HG02623 (cell line): ENCODE measurements around the gene SLCO3A1.
"Not testable (repeated sequence)": the region's sequence is repeated elsewhere in the genome, so short reads cannot be mapped to it uniquely, and the experiment has no call there.

Experiments
- ATAC-seq: cut with Tn5 transposase; IDR thresholded peaks from one replicate; pipeline ENCODE4 v1.9.1; 2021; ENCODE audit warnings: moderate library complexity; ENCODE audit not compliant: unreplicated experiment

SLCO3A1 gene

GRCh38 chr15:92028389-92028724, 174.8 kb downstream of the SLCO3A1 start:
- ATAC-seq = no peak

GRCh38 chr15:92029767-92030166, 176.3 kb downstream of the SLCO3A1 start:
- no peak for ATAC-seq

GRCh38 chr15:92033314-92033713, 179.8 kb downstream of the SLCO3A1 start:
- ATAC-seq = no peak

DNA sequence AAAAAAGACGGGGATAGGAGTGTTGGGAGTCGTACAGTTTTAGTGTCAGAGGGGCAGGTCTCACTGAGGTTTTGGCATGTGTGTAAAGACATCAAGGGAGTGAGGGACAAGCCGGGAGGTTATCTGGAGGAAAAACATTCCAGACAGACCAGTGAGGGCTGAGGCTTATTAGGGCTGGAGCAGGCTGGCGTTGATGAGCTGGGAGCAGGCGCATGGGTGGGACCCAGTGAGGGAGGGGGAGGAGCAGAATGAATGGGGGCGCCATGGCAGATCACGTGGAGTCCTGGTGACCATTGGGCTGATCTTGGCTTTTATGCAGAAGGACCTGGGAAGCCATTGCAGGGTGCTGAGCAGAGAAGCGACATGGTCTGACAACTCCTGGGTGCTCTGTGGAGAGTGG, 180.2 kb downstream of the SLCO3A1 start:
- ATAC-seq = no peak

GRCh38 chr15:92034227-92034626, 180.7 kb downstream of the SLCO3A1 start:
- ATAC-seq = no peak

GRCh38 chr15:92035551-92035950, 182.0 kb downstream of the SLCO3A1 start:
- no peak for ATAC-seq

GRCh38 chr15:92035961-92036360, 182.5 kb downstream of the SLCO3A1 start:
- no peak for ATAC-seq

DNA sequence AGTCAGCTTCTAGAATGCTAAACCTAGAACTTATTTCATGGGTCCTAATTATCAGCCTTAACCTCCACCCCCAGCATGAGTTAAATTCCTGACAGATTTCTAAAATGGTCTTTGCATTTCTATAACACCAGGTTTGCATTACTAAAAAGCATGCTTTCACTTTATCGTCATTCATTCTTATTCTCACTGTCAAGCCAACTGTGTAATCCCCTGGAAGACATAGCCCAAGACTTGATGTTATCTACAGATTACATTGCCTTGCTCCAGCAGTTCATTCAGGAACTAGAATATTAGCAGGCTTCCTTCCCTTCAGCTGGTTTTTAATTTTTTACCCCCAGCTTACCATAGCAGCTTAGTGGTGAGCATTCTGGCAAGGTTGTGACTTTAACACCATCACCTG, 184.0 kb downstream of the SLCO3A1 start:
- no peak for ATAC-seq

GRCh38 chr15:92040350-92040749, 186.8 kb downstream of the SLCO3A1 start:
- ATAC-seq = no peak

DNA sequence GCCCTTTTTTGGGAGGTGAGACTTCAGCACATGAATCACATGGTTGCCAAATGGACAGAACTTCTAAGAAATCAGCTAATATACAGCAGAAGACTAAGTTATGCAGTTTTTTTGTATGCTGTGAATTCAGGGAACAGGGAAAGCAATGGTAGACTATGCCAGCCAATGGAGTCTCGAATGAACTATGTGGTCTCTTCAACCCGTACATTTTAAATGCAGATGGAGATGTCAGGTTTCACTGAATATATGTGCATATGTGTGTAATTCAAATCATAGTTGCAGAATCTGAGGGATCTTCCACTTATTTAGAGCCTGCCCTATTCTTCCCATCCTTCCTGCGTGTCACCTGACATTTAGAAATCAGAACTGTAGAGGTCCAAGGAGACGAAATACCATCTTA, 187.9 kb downstream of the SLCO3A1 start:
- no peak for ATAC-seq

DNA sequence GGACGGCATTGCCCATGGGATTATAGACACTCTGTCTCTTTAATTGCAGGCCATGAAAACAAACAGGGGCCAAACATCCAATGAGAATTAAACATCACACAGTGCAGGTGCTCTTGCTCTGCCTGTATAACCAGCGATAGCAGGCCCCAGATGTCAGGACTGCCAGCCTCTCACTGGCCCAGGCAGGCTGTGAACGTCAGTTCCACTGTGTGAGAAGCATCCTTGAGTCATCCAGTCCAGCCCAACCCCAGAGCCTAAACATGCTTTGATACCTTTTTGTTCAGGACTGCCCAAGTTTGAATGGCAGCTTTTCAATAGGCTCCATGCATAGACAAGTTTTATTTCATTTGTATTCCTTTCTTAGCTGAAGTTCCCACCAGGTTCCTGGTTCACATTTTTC, 189.8 kb downstream of the SLCO3A1 start:
- ATAC-seq = no peak

GRCh38 chr15:92044203-92044909, 190.8 kb downstream of the SLCO3A1 start:
- ATAC-seq = no peak

- ATAC-seq = no peak
Observed at GRCh38 chr15:92047900-92048299, 194.4 kb downstream of the SLCO3A1 start.

DNA sequence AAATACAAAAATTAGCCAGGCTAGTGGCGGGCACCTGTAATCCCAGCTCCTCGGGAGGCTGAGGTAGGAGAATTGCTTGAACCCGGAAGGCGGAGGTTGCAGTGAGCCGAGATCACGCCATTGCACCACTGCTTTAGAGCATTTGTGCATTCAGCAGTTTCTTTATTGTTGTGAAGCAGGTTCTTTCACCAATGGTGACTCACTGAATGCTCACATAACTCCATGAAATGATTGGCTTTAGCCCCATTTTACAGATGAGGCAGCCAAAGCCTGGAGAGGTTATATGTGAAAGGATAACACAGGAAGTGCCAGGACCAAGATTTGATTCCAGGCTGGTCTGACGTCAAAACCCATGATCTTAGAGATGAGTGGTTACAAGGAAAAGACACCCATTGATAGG, 195.2 kb downstream of the SLCO3A1 start:
- ATAC-seq = no peak

GRCh38 chr15:92049290-92049989, 195.9 kb downstream of the SLCO3A1 start:
- ATAC-seq = no peak

DNA sequence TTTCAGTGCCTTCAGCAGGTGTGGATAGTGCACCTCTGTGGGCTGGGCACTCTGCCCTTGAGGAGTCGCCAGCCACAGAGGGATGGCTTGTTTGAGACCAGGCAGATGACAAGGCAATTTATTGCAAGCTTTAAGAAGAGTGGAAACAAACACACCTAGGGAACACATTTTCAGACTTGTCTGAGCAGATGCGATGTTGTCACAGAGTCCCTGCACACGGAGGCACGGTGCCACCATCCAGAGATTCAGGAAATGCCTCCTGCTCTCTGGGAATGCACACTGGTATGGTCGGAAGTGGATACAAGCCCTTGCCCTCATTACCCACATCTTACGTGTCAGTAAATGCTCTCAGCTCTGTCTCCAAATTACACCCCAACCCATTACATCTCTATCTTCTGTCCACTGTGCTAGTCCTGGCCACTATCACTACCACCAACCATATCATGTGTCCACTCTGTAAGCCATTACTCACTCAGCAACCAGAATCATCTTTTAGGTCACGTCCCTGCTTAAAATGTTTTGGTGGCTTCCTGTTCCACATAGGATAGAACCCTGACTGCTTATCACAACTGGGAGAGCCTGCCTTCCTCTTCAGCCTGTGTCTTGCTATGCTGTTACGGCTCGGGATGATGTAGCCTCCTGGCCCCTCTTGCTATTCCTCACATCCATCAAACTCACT, 196.9 kb downstream of the SLCO3A1 start:
- no peak for ATAC-seq

DNA sequence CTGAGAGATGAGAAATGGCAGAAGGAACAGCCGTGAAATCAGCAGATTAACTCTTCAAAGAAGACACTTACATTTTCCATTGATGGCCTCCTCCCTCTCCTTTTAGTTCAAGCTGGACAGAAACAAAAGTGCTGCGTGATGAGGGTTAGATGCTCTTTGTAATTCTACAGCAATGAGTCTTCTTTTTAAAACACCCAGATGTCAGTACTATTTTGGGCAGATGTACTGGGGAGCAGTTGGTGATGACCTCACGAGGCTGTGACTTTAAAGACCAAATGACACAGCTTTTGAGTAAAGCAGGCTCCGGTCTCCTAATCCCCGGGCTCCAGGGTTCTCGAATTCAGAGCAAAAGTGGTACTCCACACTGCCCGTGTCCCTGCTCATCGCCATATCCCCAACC, 198.2 kb downstream of the SLCO3A1 start:
- ATAC-seq = no peak

DNA sequence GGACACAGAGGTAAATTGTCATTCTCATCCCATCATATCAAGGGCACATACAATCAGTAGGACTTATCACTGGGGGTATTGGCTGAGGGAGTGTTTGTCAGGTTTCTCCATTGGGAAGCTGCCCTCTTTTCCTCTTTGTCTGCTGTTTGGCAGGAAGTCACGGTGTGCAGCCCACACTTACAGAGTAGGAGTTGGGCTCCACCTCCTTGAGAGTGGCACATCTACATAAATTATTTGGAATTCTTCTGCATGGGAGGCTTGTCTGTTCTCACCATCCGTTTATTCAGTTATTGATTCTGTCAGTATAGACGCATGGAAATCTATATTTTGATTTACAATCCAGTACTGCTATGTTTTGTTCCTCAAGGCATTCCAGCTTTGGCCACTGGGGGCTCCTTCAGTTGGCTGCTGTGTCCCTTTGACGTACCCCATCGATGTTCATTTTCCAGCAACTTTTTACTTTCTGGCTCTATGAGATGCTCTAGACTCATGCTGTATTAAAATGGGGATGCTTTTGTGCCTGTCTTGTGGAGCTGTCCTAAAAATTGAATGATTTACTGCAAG, 200.3 kb downstream of the SLCO3A1 start:
- no peak for ATAC-seq

DNA sequence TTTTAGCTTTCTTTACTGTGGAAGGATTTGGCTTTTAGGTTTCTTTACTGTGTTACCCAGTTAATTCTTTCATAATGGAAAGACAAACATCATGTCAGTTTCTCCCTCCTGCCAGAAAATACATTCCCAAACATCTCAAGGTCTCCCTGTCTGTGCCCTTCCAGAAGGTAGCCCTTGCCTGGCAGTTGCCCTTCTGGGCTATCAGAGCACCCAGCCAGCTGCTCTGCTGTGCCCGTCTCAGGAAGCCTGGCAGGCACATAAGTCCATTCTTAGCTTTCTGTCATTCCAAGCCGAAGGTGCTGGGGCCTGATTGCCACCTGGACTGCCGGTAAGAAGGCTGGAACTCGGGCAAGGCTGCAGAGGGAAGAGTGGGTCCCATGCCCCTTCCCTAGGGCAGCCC, 203.4 kb downstream of the SLCO3A1 start:
- ATAC-seq = no peak

GRCh38 chr15:92059036-92059970, 205.8 kb downstream of the SLCO3A1 start:
- ATAC-seq = no peak

GRCh38 chr15:92059971-92060311, 206.4 kb downstream of the SLCO3A1 start:
- ATAC-seq = not testable (repeated sequence)
